Endothelial cell (in vitro differentiated cells): ENCODE data around the gene C1QTNF9. TPM values are rescaled to one million over a fixed set of nuclear protein-coding genes. Genes with fewer than 3 reads are reported as not detected.
"Not testable (repeated sequence)": the region's sequence is repeated elsewhere in the genome, so short reads cannot be mapped to it uniquely, and the experiment has no call there.

Experiments used
- DNase-seq: peaks from one replicate; pipeline ENCODE4 v3.0.0; 2021; ENCODE audit warnings: low spot score
- H3K27ac Mint-ChIP-seq: one replicate; pipeline ENCODE4 v1.8.0; 2021; ENCODE audit warnings: mixed read lengths, inconsistent platforms; ENCODE audit not compliant: unreplicated experiment
- H3K27me3 Mint-ChIP-seq: one replicate; pipeline ENCODE4 v1.8.0; 2021; ENCODE audit warnings: mild to moderate bottlenecking, moderate library complexity, mixed read lengths, inconsistent platforms; ENCODE audit not compliant: unreplicated experiment
- H3K36me3 Mint-ChIP-seq: one replicate; pipeline ENCODE4 v1.8.0; 2021; ENCODE audit warnings: mild to moderate bottlenecking, low read depth, mixed read lengths, inconsistent platforms; ENCODE audit not compliant: unreplicated experiment
- H3K4me1 Mint-ChIP-seq: one replicate; pipeline ENCODE4 v1.8.0; 2021; ENCODE audit warnings: mild to moderate bottlenecking, mixed read lengths, inconsistent platforms; ENCODE audit not compliant: unreplicated experiment
- H3K4me3 Mint-ChIP-seq: one replicate; pipeline ENCODE4 v1.8.0; 2021; ENCODE audit warnings: mild to moderate bottlenecking, mixed read lengths, inconsistent platforms; ENCODE audit not compliant: unreplicated experiment
- H3K9me3 Mint-ChIP-seq: one replicate; pipeline ENCODE4 v1.8.0; 2021; ENCODE audit warnings: mixed read lengths, inconsistent platforms; ENCODE audit not compliant: unreplicated experiment
- CTCF ChIP-seq: fragments of 200-600 bp; sonication (generic); IDR thresholded peaks from one replicate; pipeline ENCODE4 v1.5.0; 2021; ENCODE audit warnings: antibody characterized with exemption; ENCODE audit not compliant: unreplicated experiment
- total RNA-seq: library from RNA; stranded (reverse); fragmentation: NEBNext Ultra II Directional; extraction: Animal tissue kit (Norgen Biotek cat#: 25700); gene quantifications from one replicate; pipeline ENCODE4 v1.2.1, GENCODE V29; 2021; ENCODE audit not compliant: unreplicated experiment

C1QTNF9 gene
- total RNA-seq, 1 donor from 2014 or later = not detected

GRCh38 chr13:24339937-24340607 is 30.7 kb downstream of the C1QTNF9 start:
- H3K4me3 Mint-ChIP-seq = no peak overlapping the region
- no peak for DNase-seq
- no peaks in the 10 kb centered on the region for H3K36me3 Mint-ChIP-seq
- H3K27me3 Mint-ChIP-seq = peaks cover 3% of the 10 kb centered on the region
- peaks cover 4% of the 10 kb centered on the region for H3K4me1 Mint-ChIP-seq
- no peak for TF ChIP-seq CTCF
- H3K27ac Mint-ChIP-seq = no peak overlapping the region
- no peaks in the 10 kb centered on the region for H3K9me3 Mint-ChIP-seq

GRCh38 chr13:24340608-24340955 is 31.2 kb downstream of the C1QTNF9 start:
- Mint-ChIP-seq H3K9me3 (no peaks in the 10 kb centered on the region), H3K36me3 (no peaks in the 10 kb centered on the region), H3K27ac (no peak overlapping the region), H3K27me3 (peaks cover 3% of the 10 kb centered on the region), H3K4me1 (peaks cover 4% of the 10 kb centered on the region), H3K4me3 (no peak overlapping the region)
- no peak for DNase-seq
- TF ChIP-seq CTCF = no peak

- Mint-ChIP-seq H3K27ac (no peak overlapping the region), H3K4me3 (no peak overlapping the region), H3K4me1 (peaks cover 4% of the 10 kb centered on the region), H3K27me3 (peaks cover 1% of the 10 kb centered on the region), H3K9me3 (no peaks in the 10 kb centered on the region), H3K36me3 (no peaks in the 10 kb centered on the region)
- no peak for TF ChIP-seq CTCF
- DNase-seq = no peak
These were observed 32.1 kb downstream of the C1QTNF9 start for GRCh38 chr13:24341439-24341838.

- no peak for TF ChIP-seq CTCF
- Mint-ChIP-seq H3K36me3 (no peaks in the 10 kb centered on the region), H3K9me3 (no peaks in the 10 kb centered on the region), H3K4me3 (no peak overlapping the region), H3K27ac (no peak overlapping the region), H3K4me1 (no peaks in the 10 kb centered on the region), H3K27me3 (peaks cover 5% of the 10 kb centered on the region)
- DNase-seq = no peak
These were observed 39.0 kb downstream of the C1QTNF9 start for GRCh38 chr13:24348385-24348784.

- H3K4me1 Mint-ChIP-seq = no peaks in the 10 kb centered on the region
- H3K27me3 Mint-ChIP-seq = peaks cover 6% of the 10 kb centered on the region
- no peak overlapping the region for H3K4me3 Mint-ChIP-seq
- H3K9me3 Mint-ChIP-seq = no peaks in the 10 kb centered on the region
- TF ChIP-seq CTCF = no peak
- DNase-seq = no peak
- no peaks in the 10 kb centered on the region for H3K36me3 Mint-ChIP-seq
- H3K27ac Mint-ChIP-seq = no peak overlapping the region
These were observed 39.6 kb downstream of the C1QTNF9 start for GRCh38 chr13:24348797-24349515.

GRCh38 chr13:24349778-24350664 is 40.6 kb downstream of the C1QTNF9 start:
- H3K4me1 Mint-ChIP-seq, H3K9me3 Mint-ChIP-seq, H3K27ac Mint-ChIP-seq, DNase-seq, H3K4me3 Mint-ChIP-seq, H3K36me3 Mint-ChIP-seq, H3K27me3 Mint-ChIP-seq: not testable (repeated sequence)
